Activated naive CD8-positive, alpha-beta T cell treated with anti-CD3 and anti-CD28 coated beads, Interleukin-2, amount 50 U/mL, for 24 hours (primary cell): Measurements from ENCODE around the gene PPFIBP2.
A peak's percentile ranks its signal among the peaks of the same experiment; 100 is the strongest.

Source experiments
- ATAC-seq: fragments of 150-1000 bp; cut with Tn5 transposase; one replicate; pipeline ENCODE4 v1.10.0; 2021
- DNase-seq: peaks from one replicate; pipeline ENCODE4 v3.0.0; 2021
- H3K27ac Mint-ChIP-seq: one replicate; pipeline ENCODE4 v1.8.0; 2021; ENCODE audit warnings: mild to moderate bottlenecking, mixed read lengths
- H3K27me3 Mint-ChIP-seq: one replicate; pipeline ENCODE4 v1.8.0; 2021; ENCODE audit warnings: mixed read lengths
- H3K36me3 Mint-ChIP-seq: one replicate; pipeline ENCODE4 v1.8.0; 2021; ENCODE audit warnings: low read depth, mixed read lengths
- H3K4me1 Mint-ChIP-seq: one replicate; pipeline ENCODE4 v1.8.0; 2021; ENCODE audit warnings: mixed read lengths
- H3K4me3 Mint-ChIP-seq: one replicate; pipeline ENCODE4 v1.8.0; 2021; ENCODE audit warnings: mild to moderate bottlenecking, moderate library complexity, mixed read lengths
- H3K9me3 Mint-ChIP-seq: one replicate; pipeline ENCODE4 v1.8.0; 2021; ENCODE audit warnings: mixed read lengths

PPFIBP2 gene

DNA sequence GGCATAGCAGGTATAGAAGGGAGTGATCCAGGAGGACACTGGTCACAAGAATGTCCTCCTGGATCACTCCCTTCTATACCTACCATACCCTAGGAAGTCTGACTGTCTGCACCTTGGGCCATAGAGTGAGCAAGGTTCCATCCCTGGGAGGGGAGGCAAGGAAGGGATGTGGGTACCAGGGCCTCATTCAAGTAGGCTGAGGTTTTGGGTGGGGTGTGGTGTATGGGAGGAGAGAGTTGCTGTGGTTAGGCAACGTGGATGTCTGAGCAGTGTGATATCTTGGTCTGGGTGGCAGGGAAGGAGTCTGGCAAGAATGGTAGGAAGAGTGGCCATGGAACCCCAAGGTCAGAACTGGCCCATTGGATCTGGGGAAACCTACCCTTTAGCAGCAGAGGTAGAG lies 13.2 kb downstream of the PPFIBP2 start:
- ATAC-seq (peak; percentile 80), DNase-seq (peak; percentile 17)
- no peaks in the 10 kb centered on the region for H3K27me3 Mint-ChIP-seq
- H3K4me3 Mint-ChIP-seq = no peak overlapping the region
- no peaks in the 10 kb centered on the region for H3K9me3 Mint-ChIP-seq
- H3K27ac Mint-ChIP-seq = peak overlapping the region; percentile 67
- H3K4me1 Mint-ChIP-seq = peaks cover 71% of the 10 kb centered on the region
- H3K36me3 Mint-ChIP-seq = no peaks in the 10 kb centered on the region

DNA sequence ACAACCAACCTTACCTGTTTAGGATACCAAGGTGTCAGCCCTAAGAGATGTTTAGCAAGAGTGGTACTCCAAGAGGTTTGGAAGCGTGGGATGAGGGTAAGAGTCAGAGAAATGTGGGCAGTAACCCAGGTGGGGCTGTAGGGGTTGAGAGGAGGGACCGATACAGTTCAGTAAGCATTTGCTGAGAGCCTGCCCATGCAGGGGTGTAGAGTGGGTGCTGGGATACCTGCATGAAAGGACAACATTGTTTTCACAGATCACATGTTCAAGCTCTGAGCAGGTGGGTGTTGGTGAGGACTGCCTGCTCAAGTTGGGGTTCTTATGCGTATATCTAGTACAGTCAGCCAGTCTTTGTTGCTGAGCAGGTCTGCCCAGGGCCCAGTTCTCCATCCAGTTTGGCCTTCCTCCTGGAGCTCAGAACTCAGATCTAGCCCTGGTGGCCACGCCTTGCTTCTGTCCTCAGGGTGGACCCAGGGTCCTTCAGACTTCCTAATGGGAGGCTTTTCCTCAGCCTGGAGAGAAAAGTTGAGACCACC lies 14.8 kb downstream of the PPFIBP2 start:
- no peak overlapping the region for H3K27ac Mint-ChIP-seq

DNA sequence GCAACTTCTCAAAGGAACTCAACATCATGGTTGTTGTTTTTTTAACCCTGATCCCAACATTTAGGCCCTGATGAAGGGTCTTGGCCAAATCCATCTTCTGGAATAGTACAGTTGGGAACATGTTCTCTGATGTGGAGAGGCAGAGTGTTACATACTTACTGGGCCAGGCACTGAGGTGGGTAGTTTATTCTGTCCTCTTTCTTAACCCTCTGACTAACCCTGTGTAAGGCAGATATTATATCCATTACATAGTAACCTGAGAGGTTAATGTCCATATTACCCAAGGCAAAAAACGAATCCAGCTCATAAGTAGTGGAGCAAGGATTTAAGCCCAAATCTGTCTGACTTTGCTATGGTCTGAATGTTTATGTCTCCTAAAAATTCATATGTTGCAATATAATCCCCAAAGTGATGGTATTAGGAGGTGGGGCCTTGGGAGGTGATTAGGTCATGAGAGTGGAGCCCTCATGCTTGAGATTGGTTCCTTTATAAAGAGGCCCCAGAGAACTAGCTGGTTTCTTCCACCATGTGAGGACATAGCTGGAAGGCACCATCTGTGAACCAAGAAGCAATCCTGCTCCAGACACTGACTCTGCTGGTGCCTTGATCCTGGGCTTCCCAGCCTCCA lies 16.3 kb downstream of the PPFIBP2 start:
- H3K9me3 Mint-ChIP-seq = no peaks in the 10 kb centered on the region
- H3K4me1 Mint-ChIP-seq = peaks cover 64% of the 10 kb centered on the region
- no peak for DNase-seq
- no peaks in the 10 kb centered on the region for H3K36me3 Mint-ChIP-seq
- no peak overlapping the region for H3K4me3 Mint-ChIP-seq
- ATAC-seq = no peak
- no peaks in the 10 kb centered on the region for H3K27me3 Mint-ChIP-seq
- no peak overlapping the region for H3K27ac Mint-ChIP-seq

More for the DNA sequence above, 14.8 kb downstream of the PPFIBP2 start:
- H3K27me3 Mint-ChIP-seq = no peaks in the 10 kb centered on the region
- H3K36me3 Mint-ChIP-seq = no peaks in the 10 kb centered on the region
- DNase-seq (no peak), ATAC-seq (no peak)
- no peak overlapping the region for H3K4me3 Mint-ChIP-seq
- no peaks in the 10 kb centered on the region for H3K9me3 Mint-ChIP-seq
- peaks cover 69% of the 10 kb centered on the region for H3K4me1 Mint-ChIP-seq

DNA sequence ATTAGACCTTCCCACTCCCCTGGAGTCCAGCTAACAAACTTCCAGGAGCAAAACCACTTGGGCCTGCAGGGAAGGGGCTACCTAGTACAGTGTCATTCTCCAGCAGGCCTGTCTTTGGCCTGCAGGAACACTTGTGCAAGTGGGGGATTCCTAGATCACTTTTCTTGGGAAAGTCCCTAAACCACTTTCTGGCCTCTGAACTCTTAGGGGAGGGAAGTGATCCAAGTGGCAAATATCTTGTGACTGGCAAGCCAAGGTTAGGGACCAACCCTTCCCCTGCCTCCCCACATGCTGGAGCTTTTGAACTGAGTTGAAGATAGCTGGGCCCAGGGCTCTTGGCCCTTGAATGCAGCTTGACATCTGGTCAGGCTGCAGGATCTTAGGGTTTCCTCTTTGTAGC lies 17.2 kb downstream of the PPFIBP2 start:
- no peak overlapping the region for H3K4me3 Mint-ChIP-seq
- no peaks in the 10 kb centered on the region for H3K9me3 Mint-ChIP-seq
- H3K27me3 Mint-ChIP-seq = no peaks in the 10 kb centered on the region
- DNase-seq (no peak), ATAC-seq (no peak)
- no peak overlapping the region for H3K27ac Mint-ChIP-seq
- no peaks in the 10 kb centered on the region for H3K36me3 Mint-ChIP-seq
- peaks cover 63% of the 10 kb centered on the region for H3K4me1 Mint-ChIP-seq

DNA sequence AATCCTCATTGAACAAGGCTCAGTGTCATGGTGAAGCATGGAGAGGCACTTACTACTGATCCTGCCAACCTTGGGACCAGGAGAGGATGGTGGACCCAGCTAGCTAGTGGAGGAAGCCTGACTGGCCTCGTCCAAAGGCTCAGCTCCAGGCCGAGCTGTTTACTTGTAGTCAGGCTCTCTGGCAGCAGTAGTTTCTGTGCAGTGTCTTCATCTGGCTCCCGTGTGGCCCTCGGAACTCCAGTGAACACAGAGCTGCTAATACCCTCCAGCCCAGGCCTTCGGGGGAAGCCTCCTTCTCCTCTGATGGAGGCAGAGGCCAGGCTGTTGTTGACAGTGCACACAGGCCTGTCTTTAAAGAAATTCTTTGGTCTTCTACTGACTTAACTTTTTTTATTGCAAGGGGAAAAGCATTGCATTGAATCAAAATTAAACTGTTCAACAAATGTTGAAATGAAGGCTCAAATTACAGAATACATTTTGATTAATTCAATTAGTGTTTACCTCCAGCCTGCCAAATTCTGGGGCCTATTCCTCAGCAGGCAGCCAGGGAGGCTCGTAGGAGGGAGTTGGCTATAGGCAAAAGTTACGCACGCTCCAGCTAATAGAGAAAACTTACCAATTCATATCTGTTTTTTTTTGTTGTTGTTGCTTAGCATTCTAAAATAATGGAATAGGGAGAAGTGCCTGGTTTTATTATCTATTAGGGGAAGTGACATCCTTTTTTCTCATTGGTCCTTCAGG lies 18.8 kb downstream of the PPFIBP2 start:
- peaks cover 1% of the 10 kb centered on the region for H3K27me3 Mint-ChIP-seq
- H3K4me1 Mint-ChIP-seq = peaks cover 64% of the 10 kb centered on the region
- DNase-seq (no peak), ATAC-seq (no peak)
- H3K9me3 Mint-ChIP-seq = no peaks in the 10 kb centered on the region
- H3K4me3 Mint-ChIP-seq = no peak overlapping the region
- H3K36me3 Mint-ChIP-seq = no peaks in the 10 kb centered on the region
- H3K27ac Mint-ChIP-seq = no peak overlapping the region

DNA sequence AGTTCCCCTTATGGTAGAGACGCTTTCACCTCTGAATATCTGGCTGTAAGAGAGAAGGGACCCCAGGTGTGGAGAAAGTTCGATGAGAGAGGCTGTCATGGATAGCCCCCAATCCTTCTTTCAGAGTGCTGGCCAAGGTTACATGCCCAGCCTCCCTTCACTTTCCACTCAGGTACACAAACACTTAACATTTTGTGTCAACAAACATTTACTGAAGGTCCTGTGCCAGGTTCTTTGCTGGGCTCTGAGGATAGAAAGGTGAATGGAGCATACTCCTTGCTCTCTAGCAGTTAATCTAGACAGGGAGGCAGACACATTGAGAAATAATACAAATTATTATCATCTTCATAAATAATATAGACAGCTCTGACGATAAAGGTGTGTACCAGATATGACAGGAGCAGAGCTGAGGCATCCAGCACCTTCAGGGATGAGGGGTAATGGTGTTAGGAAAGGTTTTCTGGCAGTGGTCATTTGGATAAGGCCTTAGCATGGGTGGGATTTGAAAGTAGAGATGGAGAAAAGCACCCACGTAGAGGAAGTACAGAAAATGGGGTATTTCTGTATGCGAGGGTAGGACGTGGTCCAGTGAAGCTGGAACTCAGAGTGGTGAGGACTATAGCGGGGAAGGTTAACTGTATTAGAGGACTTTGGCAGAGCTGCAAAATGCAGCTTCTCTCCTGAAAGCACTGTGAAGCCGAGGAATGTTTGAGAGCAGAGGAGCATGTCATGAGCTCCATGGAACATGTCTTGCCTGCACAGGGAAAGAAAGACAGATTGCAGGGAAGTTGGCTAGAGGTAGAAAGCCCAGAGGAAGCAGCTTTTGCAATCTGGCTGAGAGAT lies 19.6 kb downstream of the PPFIBP2 start:
- H3K36me3 Mint-ChIP-seq = no peaks in the 10 kb centered on the region
- ATAC-seq (no peak), DNase-seq (no peak)
- no peak overlapping the region for H3K27ac Mint-ChIP-seq
- peaks cover 1% of the 10 kb centered on the region for H3K27me3 Mint-ChIP-seq
- H3K9me3 Mint-ChIP-seq = no peaks in the 10 kb centered on the region
- no peak overlapping the region for H3K4me3 Mint-ChIP-seq
- H3K4me1 Mint-ChIP-seq = peaks cover 64% of the 10 kb centered on the region

DNA sequence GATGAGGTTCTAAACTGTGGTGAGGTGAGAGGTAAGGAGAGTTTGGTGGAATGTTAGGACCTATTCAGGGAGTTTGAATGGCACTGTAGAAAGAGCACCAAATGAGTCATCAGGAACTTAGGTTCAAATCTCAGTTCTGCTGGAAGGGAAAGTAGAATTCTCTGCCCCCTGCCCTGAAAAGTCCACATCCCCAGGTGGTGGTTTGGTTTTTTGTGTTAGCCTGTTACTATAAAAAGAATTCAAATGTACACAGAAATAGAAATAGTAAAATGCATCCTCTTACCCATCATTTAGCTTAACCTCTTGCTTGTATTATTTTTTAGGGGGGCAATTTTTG lies 20.2 kb downstream of the PPFIBP2 start:
- Mint-ChIP-seq H3K36me3 (no peaks in the 10 kb centered on the region), H3K27ac (no peak overlapping the region), H3K4me3 (no peak overlapping the region), H3K4me1 (peaks cover 59% of the 10 kb centered on the region), H3K9me3 (no peaks in the 10 kb centered on the region), H3K27me3 (peaks cover 1% of the 10 kb centered on the region)
- DNase-seq (no peak), ATAC-seq (no peak)

DNA sequence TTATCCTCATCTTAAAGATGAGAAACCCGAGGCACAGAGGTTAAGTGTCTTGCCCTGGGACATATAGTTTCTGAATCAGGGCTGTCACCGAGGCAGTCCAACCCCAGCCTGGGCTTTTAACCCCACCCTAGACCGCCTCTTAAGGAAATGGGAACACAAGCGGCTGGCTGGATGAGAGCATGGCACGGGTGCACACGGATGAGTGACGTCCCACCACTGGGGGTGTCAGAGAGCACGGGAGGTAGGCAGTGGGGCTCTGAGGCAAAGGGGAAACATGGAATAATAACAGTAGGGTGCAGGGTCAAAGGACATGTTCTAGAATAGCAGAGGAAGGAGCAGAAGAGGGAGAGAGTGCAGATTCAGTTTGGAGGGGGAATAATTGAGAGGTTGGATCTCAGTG lies 22.3 kb downstream of the PPFIBP2 start:
- H3K27me3 Mint-ChIP-seq = peaks cover 1% of the 10 kb centered on the region
- ATAC-seq (no peak), DNase-seq (no peak)
- no peak overlapping the region for H3K4me3 Mint-ChIP-seq
- H3K9me3 Mint-ChIP-seq = no peaks in the 10 kb centered on the region
- peaks cover 46% of the 10 kb centered on the region for H3K4me1 Mint-ChIP-seq
- H3K36me3 Mint-ChIP-seq = no peaks in the 10 kb centered on the region
- H3K27ac Mint-ChIP-seq = peak overlapping the region; percentile 0

DNA sequence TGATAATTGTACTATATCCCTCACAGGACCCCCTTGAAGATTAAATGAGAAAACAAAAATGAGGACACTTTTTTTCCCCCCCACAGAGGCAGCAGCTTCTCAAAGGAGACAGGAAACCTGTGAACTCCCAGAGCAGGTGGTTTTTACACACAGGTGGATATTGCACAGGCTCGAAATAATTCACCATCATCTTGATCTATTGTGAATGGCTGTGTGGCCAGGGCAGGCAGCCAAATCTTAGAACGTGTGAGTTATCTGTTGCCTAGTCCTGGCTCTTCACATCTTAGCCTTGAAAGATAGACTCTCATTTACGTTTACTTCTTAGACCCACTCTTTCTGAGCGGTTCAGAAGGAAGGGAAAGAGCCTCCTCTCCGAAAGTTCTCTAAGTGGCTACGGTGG lies 23.5 kb downstream of the PPFIBP2 start:
- H3K9me3 Mint-ChIP-seq = no peaks in the 10 kb centered on the region
- peaks cover 43% of the 10 kb centered on the region for H3K4me1 Mint-ChIP-seq
- DNase-seq (no peak), ATAC-seq (no peak)
- no peak overlapping the region for H3K4me3 Mint-ChIP-seq
- H3K36me3 Mint-ChIP-seq = no peaks in the 10 kb centered on the region
- H3K27me3 Mint-ChIP-seq = peaks cover 1% of the 10 kb centered on the region
- H3K27ac Mint-ChIP-seq = no peak overlapping the region

DNA sequence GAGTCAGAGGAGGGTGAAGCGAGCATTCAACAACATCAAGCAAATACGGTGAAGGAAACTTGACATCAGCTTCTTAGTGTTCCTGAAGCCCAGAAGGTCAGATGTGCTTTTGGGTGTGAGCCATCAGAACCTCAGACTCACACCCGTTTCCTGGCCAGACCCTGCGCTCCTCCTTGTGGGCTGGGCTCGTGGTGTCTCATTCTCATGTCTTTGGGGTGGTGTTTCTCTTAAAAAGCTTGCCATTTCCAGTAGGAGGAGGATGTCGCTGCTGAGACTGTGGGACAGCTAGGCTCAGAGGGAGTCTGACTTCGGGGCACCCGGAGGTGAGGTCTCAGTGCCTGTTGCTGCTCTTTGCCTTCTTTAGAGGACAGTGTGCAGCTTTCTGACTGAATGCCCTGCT lies 24.2 kb downstream of the PPFIBP2 start:
- peak; percentile 74 for ATAC-seq
- peaks cover 43% of the 10 kb centered on the region for H3K4me1 Mint-ChIP-seq
- H3K27ac Mint-ChIP-seq = peak overlapping the region; percentile 60
- peak; percentile 12 for DNase-seq
- H3K27me3 Mint-ChIP-seq = peaks cover 1% of the 10 kb centered on the region
- H3K36me3 Mint-ChIP-seq = no peaks in the 10 kb centered on the region
- H3K4me3 Mint-ChIP-seq = no peak overlapping the region
- H3K9me3 Mint-ChIP-seq = no peaks in the 10 kb centered on the region

DNA sequence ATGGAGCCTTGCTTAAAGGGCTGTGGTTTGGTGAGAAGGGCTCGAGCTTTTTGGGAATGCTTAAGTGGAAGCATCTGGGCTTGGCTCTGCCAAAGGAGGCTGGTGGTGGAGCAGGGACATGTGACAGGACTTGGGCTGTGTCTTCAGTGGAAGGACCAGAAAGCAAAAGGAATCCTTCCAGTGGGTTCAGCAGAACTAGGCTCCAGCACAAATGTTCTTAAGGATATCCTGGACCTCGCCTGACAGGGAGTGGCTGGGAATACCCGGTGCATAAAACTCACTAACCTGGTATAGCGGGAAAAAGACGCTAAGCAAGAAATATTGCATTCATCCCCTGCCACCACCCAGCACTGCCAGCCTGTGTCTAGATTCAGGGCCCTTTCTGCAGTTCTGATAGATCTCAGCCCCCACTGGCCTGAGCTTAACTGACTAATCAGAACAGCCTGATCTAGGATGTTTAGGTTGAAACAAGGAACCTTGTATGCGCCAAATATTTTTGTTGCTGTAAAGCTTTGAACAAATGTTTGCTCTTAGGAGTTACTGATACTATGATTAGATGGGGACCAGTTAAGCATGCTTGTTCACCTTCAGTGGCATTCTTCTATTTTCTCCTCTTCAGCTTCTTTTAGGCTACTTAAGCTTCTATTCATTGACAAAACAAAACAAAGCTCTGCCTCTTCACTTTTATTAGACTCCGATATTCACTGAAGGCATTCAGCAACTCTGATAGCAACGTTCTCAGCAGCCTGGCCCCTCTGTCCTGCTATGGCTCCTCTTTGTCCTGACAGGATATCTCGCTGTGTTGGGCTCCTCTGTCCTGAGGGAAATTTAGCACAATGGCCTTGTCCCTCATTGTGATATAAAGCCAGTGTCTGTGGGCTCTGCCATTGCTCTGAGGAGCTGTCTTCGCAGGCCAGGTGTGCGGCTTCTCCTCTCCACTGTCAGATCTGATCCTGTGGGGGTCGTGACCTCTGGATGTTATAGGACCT lies 25.0 kb downstream of the PPFIBP2 start:
- H3K4me3 Mint-ChIP-seq = no peak overlapping the region
- no peak overlapping the region for H3K27ac Mint-ChIP-seq
- ATAC-seq (no peak), DNase-seq (no peak)
- no peaks in the 10 kb centered on the region for H3K9me3 Mint-ChIP-seq
- peaks cover 1% of the 10 kb centered on the region for H3K27me3 Mint-ChIP-seq
- no peaks in the 10 kb centered on the region for H3K36me3 Mint-ChIP-seq
- H3K4me1 Mint-ChIP-seq = peaks cover 35% of the 10 kb centered on the region

DNA sequence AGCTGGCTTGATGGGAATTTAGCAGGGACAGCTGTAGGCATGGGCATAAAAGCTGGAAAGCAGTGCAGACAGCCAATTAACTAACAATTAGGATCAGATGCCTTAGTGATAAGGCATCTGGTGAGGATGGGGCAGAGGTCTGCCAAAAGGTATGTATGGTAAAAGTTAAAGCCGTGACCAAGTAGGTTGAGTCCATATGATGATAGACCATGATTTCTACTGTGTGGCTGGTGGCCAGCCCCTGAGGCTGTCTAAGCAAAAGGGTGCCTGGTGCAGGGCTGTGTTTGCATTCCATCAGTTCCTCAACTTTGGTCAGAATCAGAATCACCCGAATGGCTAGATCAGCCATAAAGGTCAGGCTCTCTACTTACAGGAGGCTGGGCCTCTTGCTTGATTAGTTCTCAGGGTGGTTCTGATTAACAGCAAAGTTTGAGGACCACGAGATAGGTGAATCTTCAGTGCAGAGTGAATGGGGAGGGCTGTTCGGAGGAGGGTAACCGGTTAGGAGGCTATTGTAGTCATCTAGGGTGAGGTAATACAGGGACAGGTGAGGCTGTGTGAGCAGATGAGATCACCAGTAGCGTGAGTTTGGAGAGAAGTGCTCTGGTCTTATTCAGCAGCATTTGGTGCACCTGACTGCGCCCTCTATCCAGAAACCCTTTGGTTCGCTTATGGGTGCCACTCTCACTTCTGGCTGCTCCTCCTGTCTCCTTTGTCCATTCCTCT lies 27.2 kb downstream of the PPFIBP2 start:
- Mint-ChIP-seq H3K9me3 (no peaks in the 10 kb centered on the region), H3K27ac (no peak overlapping the region), H3K27me3 (peaks cover 1% of the 10 kb centered on the region), H3K36me3 (peaks cover 2% of the 10 kb centered on the region), H3K4me3 (no peak overlapping the region), H3K4me1 (peaks cover 22% of the 10 kb centered on the region)
- ATAC-seq (no peak), DNase-seq (no peak)

DNA sequence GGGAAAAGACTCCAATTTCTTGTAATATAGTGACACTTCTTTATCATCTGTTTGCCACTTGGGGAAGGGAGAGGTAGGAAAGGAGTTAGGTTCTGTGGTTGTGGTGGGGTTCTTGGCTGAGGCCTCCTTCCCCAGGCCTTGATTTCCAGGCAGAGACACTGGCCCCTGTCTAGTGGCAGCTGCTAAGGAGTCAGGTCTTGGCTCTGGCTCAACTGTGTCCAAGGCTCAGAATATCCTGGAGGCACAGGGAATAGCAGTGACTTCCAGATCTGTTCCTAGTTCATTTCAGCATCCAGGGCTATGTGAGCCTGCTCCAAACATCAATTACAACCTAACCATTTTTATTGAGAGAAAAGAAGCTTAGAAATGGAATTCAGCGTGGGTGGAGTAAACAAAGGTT lies 29.5 kb downstream of the PPFIBP2 start:
- Mint-ChIP-seq H3K27ac (no peak overlapping the region), H3K9me3 (no peaks in the 10 kb centered on the region), H3K4me3 (no peak overlapping the region), H3K36me3 (peaks cover 3% of the 10 kb centered on the region), H3K27me3 (no peaks in the 10 kb centered on the region), H3K4me1 (peaks cover 3% of the 10 kb centered on the region)
- DNase-seq (no peak), ATAC-seq (no peak)
